Astrocyte of the spinal cord (primary cell): ENCODE measurements around the gene UNK.

Source experiments
- DNase-seq: peaks from one replicate; pipeline ENCODE4 v3.0.0; 2011; ENCODE audit warnings: low read depth, low spot score
- H3K4me3 ChIP-seq: 2 replicates; pipeline ENCODE4 v1.5.1; 2011; ENCODE audit warnings: low read depth, mild to moderate bottlenecking, low read length, moderate library complexity
- in situ Hi-C: cut with HindIII; loops from 2 replicates; pipeline ENCODE4 v1.10.0; 2017; ENCODE audit warnings: low sequenced_read_pairs
- TF ChIP-seq, protein P1 (sequence below): IDR thresholded peaks from 2 replicates; pipeline ENCODE4 v1.5.1; 2012; ENCODE audit warnings: low read depth, mild to moderate bottlenecking, low read length, inconsistent platforms

UNK gene

DNA sequence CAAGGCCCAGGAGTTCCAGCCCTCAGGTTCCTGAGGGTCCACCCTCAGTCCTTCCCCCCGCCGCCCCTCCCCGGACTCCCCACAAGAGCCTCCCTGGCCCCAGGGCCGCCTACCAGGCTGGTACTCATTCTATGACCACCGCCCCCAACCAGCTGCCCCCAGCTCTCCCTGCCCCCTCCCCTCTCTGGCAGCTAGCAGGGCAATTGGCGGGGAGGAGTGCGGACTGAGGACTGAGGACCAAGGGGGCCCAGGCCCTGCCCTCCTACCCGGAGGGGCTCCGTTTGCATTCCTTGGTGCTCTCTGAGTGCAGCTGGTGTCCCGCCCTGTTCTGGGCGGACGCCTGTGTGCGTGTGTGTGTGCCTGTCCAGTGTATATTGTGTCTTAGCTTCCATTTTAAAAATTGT lies 40.5 kb downstream of the UNK start:
- H3K4me3 ChIP-seq = no peak overlapping the region
- in situ Hi-C loops = no loop called here
- DNase-seq = no peak
- TF ChIP-seq, protein P1, sequence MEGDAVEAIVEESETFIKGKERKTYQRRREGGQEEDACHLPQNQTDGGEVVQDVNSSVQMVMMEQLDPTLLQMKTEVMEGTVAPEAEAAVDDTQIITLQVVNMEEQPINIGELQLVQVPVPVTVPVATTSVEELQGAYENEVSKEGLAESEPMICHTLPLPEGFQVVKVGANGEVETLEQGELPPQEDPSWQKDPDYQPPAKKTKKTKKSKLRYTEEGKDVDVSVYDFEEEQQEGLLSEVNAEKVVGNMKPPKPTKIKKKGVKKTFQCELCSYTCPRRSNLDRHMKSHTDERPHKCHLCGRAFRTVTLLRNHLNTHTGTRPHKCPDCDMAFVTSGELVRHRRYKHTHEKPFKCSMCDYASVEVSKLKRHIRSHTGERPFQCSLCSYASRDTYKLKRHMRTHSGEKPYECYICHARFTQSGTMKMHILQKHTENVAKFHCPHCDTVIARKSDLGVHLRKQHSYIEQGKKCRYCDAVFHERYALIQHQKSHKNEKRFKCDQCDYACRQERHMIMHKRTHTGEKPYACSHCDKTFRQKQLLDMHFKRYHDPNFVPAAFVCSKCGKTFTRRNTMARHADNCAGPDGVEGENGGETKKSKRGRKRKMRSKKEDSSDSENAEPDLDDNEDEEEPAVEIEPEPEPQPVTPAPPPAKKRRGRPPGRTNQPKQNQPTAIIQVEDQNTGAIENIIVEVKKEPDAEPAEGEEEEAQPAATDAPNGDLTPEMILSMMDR = no peak

DNA sequence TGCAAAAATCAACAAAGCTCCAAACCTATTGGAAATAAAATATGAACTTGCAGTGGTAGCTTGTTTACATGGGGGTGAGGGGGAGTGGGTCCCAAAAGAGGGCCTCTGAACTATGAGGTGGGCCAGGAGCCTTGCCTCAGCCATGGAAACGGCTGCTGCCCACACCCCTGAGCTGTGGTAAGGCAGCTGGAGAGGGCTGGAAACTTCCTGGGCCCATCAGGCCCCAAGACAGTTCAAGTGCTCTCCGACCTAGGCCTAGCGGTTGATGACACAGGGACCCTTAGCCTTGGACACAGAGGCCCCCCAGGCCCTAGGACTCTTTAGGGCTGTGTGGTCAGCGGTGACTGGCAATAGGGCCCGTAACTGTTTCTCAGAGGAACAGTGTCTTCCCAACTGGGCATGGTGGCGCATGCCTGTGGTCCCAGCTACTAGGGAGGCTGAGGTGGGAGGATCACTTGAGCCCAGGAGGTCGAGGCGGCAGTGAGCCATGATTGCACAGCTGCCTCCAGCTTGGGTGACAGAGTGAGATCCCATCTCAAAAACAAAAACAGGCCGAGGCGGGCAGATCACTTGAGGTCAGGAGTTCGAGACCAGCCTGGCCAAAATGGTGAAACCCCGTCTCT lies 41.3 kb downstream of the UNK start:
- in situ Hi-C loops = no loop called here
- no peak overlapping the region for H3K4me3 ChIP-seq
- TF ChIP-seq, protein P1 = no peak
- no peak for DNase-seq

- no peak overlapping the region for H3K4me3 ChIP-seq
- in situ Hi-C loops = no loop called here
- TF ChIP-seq, protein P1 = peak; percentile 4
- no peak for DNase-seq
Measured at GRCh38 chr17:75826561-75827307, 42.1 kb downstream of the UNK start.

DNA sequence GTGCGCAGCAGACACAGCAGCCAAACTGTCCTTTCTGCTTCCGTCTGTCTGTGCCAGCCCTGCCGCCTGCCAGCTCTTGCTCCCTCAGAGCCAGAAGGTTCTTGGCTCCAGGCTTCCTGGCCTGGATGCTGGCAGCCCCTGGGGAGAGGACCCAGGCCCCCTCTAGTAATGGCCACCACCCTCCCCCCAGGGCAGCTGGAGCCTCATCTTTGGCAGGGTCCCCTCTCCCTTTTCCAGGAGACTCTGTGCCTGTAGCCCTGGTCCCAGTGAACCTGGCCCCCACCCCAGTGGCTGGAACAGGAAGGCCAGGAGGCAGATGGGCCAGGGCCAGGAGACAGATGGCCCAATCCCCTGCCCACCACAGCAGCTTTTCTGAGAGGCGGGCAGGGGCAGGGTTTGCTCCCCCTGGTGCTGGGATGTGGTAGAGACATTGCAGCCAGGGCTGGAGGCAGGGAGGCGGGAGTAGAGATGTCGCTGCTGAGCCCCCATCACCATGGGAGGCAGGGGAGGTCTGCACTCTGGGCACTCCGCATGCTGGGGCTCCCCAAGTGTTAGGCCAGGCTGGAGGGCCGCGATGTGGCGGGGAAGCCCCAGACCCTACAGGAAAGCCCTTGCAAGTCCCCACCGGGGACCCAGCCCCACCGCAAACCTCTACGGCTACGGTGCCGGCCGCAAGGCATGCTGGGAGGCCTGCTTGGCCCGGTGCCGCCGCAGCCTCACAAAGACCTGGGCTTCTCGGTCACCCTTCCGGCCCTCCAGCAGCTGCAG lies 42.9 kb downstream of the UNK start:
- DNase-seq = peak; percentile 55
- H3K4me3 ChIP-seq = no peak overlapping the region
- TF ChIP-seq, protein P1 = peak; percentile 85
- in situ Hi-C loops = no loop called here

DNA sequence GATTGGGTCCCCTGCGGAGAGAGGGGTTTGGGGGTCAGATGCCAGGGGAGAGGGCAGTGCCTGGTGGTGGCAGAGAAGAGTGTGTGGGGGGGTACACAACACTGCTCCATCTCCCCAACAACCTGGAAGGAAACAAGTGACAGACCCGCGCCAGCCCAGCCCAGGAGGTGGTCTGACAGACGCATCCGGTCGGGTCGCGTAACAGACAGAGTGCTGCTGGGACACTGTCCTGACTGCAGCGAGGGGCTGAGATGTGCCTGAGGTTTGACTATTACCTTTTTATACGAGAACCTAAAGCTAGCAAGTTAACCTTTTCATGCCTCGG lies 43.4 kb downstream of the UNK start:
- H3K4me3 ChIP-seq = no peak overlapping the region
- TF ChIP-seq, protein P1 = no peak
- DNase-seq = no peak
- in situ Hi-C loops = no loop called here

GRCh38 chr17:75828741-75829140 lies 44.1 kb downstream of the UNK start:
- DNase-seq = no peak
- H3K4me3 ChIP-seq = no peak overlapping the region

More at GRCh38 chr17:75828741-75829140, 44.1 kb downstream of the UNK start:
- TF ChIP-seq, protein P1 = no peak
- in situ Hi-C loops = no loop called here
